CD4-positive, alpha-beta T cell (primary cell): ENCODE data around the gene NIBAN1. TPM values are rescaled to one million over a fixed set of nuclear protein-coding genes. Genes with fewer than 3 reads are reported as not detected.

Experiments
- ATAC-seq: fragments of 200-7000 bp; cut with Tn5 transposase; one replicate; pipeline ENCODE4 v1.10.0; 2022; ENCODE audit warnings: mild to moderate bottlenecking; ENCODE audit not compliant: poor library complexity
- CTCF ChIA-PET: fragments of 350-600 bp; sonication (Branson Sonifier 250); formaldehyde crosslinking; loops from one replicate; lab custom pipeline; 2021; ENCODE audit warnings: antibody characterized with exemption, inconsistent platforms; lab: Charles Lee
- POLR2A ChIA-PET: fragments of 350-600 bp; sonication (Branson Sonifier 250); formaldehyde crosslinking; loops from one replicate; lab custom pipeline; 2021; ENCODE audit warnings: antibody characterized with exemption, inconsistent platforms; lab: Charles Lee
- DNase-seq, 14 experiments: peaks; one replicate each; pipeline ENCODE4 v3.0.0-alpha.2; 2013 to 2020; ENCODE audit warnings: mixed read lengths in 2 of 14
- H3K27ac ChIP-seq, 2 donors: one replicate each; pipeline versions ENCODE4 v1.5.1 to v1.7.0; 2013; ENCODE audit warnings: low read length in 2 of 2, low read depth in 1 of 2, mild to moderate bottlenecking in 1 of 2
- H3K27me3 ChIP-seq, 2 experiments: 1 replicate in 1 of 2; 2 replicates in 1 of 2; pipeline versions ENCODE4 v1.6.1 to v1.7.0; 2013; ENCODE audit warnings: low read length in 2 of 2, control low read depth in 1 of 2, mild to moderate bottlenecking in 1 of 2, moderate library complexity in 1 of 2; ENCODE audit not compliant: insufficient read depth in 2 of 2, control insufficient read depth in 1 of 2
- H3K36me3 ChIP-seq: one replicate; pipeline ENCODE4 v1.6.1; 2013; ENCODE audit warnings: low read length, control low read depth; ENCODE audit not compliant: insufficient read depth
- H3K4me1 ChIP-seq: one replicate; pipeline ENCODE4 v1.6.1; 2013; ENCODE audit warnings: low read length, control low read depth; ENCODE audit not compliant: insufficient read depth
- H3K4me3 ChIP-seq: one replicate; pipeline ENCODE4 v1.5.1; 2013; ENCODE audit warnings: mild to moderate bottlenecking, low read length, moderate library complexity
- H3K9me3 ChIP-seq, 2 experiments: 1 replicate in 1 of 2; 2 replicates in 1 of 2; pipeline versions ENCODE4 v1.6.1 to v1.7.0; 2013; ENCODE audit warnings: low read length in 2 of 2, mild to moderate bottlenecking in 2 of 2, control low read depth in 1 of 2, moderate library complexity in 1 of 2; ENCODE audit not compliant: control insufficient read depth in 1 of 2, insufficient read depth in 1 of 2
- H3K27ac Mint-ChIP-seq: one replicate; pipeline ENCODE4 v1.8.0; 2020; ENCODE audit warnings: mixed read lengths
- H3K27me3 Mint-ChIP-seq: one replicate; pipeline ENCODE4 v1.8.0; 2021; ENCODE audit warnings: mixed read lengths
- H3K36me3 Mint-ChIP-seq: one replicate; pipeline ENCODE4 v1.8.0; 2021; ENCODE audit warnings: low read depth, mixed read lengths
- H3K4me1 Mint-ChIP-seq: one replicate; pipeline ENCODE4 v1.8.0; 2021; ENCODE audit warnings: low read depth, mixed read lengths
- H3K4me3 Mint-ChIP-seq: one replicate; pipeline ENCODE4 v1.8.0; 2020; ENCODE audit warnings: mild to moderate bottlenecking, mixed read lengths
- H3K9me3 Mint-ChIP-seq: one replicate; pipeline ENCODE4 v1.8.0; 2020; ENCODE audit warnings: mixed read lengths
- CTCF ChIP-seq: fragments of 200-600 bp; IDR thresholded peaks from one replicate; pipeline ENCODE4 v1.8.0; 2022; ENCODE audit warnings: antibody characterized with exemption, mild to moderate bottlenecking
- intact Hi-C, 2 experiments: fragments of 100-400 bp; cut with DNase I in 1 of 2; cut with micrococcal nuclease in 1 of 2; formaldehyde crosslinking; loops; one replicate each; pipeline versions ENCODE4 v1.15.1 to v1.9.0; 2023 to 2025; cut with DNase I, micrococcal nuclease
- polyA plus RNA-seq, 2 donors: library from polyadenylated mRNA; unstranded; fragments of 120-200 nt; gene quantifications; one replicate each; pipeline ENCODE4 v1.2.1, GENCODE V29; 2013
- total RNA-seq, 174 experiments: library from RNA in 2 of 174; stranded (reverse) in 2 of 174; gene quantifications; one replicate each; pipeline ENCODE4 v1.2.3 and lab custom pipeline; 2021 to 2026

NIBAN1 gene
- total RNA-seq, result 10 to 100 TPM; 18.5 to 20.4 TPM
- 35.3 TPM for polyA plus RNA-seq (2013, experiment 1 of 2)
- polyA plus RNA-seq (2013, experiment 2 of 2), result 41.6 TPM
- total RNA-seq (lab: John Stamatoyannopoulos, UW), result 27.8 to 842 (median 134) reads per million in 172 experiments

- ChIA-PET POLR2A (interaction anchor here (0.6 to 1.8 kb wide), 8 partner anchors 28 to 341 kb away, joined by 3 to 7 read pairs (median 4); partner anchors contain the start of genes EDEM3, RNF2 and SWT1), CTCF (interaction anchor here (1.1 to 3.4 kb wide), 3 partner anchors 10 to 168 kb away, joined by 3 to 14 read pairs (median 3); no protein-coding TSS in a partner anchor)
- no peak for TF ChIP-seq CTCF
- Histone ChIP-seq H3K27me3 (peaks cover 0 to 3% of the 10 kb centered on the region in 2 experiments), H3K4me3 (peak within 1 kb of the TSS; percentile 84), H3K27ac (peak within 1 kb of the TSS; percentile 52 to 79), H3K4me1 (peaks cover 33% of the 10 kb centered on the region), H3K9me3 (no peaks in the 10 kb centered on the region), H3K36me3 (no peaks in the 10 kb centered on the region)
- Mint-ChIP-seq H3K4me3 (peak within 1 kb of the TSS; percentile 97), H3K4me1 (peaks cover 46% of the 10 kb centered on the region), H3K36me3 (peaks cover 4% of the 10 kb centered on the region), H3K27me3 (peaks cover 9% of the 10 kb centered on the region), H3K9me3 (no peaks in the 10 kb centered on the region), H3K27ac (peak within 1 kb of the TSS; percentile 87)
- peak; percentile 32 to 89 (median 48) for DNase-seq
- ATAC-seq, result peak; percentile 66
- intact Hi-C loops, result loop anchor here in 1 of 2 experiments (5.0 kb wide), 1 partner anchor 82 kb away; no protein-coding TSS in a partner anchor
These were observed at the start of gene NIBAN1 for GRCh38 chr1:184974056-184974836. TSS of gene NIBAN1 (minus strand) at chr1:184974508. CDS start at chr1:184974356, 152 bp downstream.

GRCh38 chr1:185017966-185018365 is 43.7 kb upstream of the NIBAN1 start:
- no peak for DNase-seq
- H3K9me3 Mint-ChIP-seq, result no peaks in the 10 kb centered on the region
- H3K27ac Mint-ChIP-seq, result no peak overlapping the region
- no peaks in the 10 kb centered on the region for H3K9me3 ChIP-seq
- no peak for ATAC-seq
- H3K27me3 ChIP-seq, result no peaks in the 10 kb centered on the region
- no peak overlapping the region for H3K4me3 ChIP-seq
- H3K36me3 Mint-ChIP-seq, result no peaks in the 10 kb centered on the region
- TF ChIP-seq CTCF, result no peak
- ChIA-PET POLR2A (no interaction called here), CTCF (interaction anchor here (0.6 kb wide), 1 partner anchor 12 kb away, joined by 3 read pairs; no protein-coding TSS in a partner anchor)
- no peaks in the 10 kb centered on the region for H3K36me3 ChIP-seq
- H3K27me3 Mint-ChIP-seq, result no peaks in the 10 kb centered on the region
- H3K4me1 Mint-ChIP-seq, result no peaks in the 10 kb centered on the region
- H3K27ac ChIP-seq, result no peak overlapping the region
- H3K4me1 ChIP-seq, result no peaks in the 10 kb centered on the region
- H3K4me3 Mint-ChIP-seq, result no peak overlapping the region
- intact Hi-C loops, result no loop called here

- intact Hi-C loops, result no loop called here
- ChIA-PET POLR2A (no interaction called here), CTCF (no interaction called here)
- Histone ChIP-seq H3K27ac (no peak overlapping the region), H3K4me1 (no peaks in the 10 kb centered on the region), H3K27me3 (no peaks in the 10 kb centered on the region), H3K4me3 (no peak overlapping the region), H3K9me3 (no peaks in the 10 kb centered on the region), H3K36me3 (no peaks in the 10 kb centered on the region)
- Mint-ChIP-seq H3K9me3 (no peaks in the 10 kb centered on the region), H3K4me3 (no peak overlapping the region), H3K27ac (no peak overlapping the region), H3K4me1 (no peaks in the 10 kb centered on the region), H3K27me3 (peaks cover under 1% of the 10 kb centered on the region), H3K36me3 (no peaks in the 10 kb centered on the region)
- DNase-seq (peak in 2 of 14 experiments; percentile 24 to 38), ATAC-seq (no peak)
- TF ChIP-seq CTCF, result no peak
These were observed 43.0 kb upstream of the NIBAN1 start for GRCh38 chr1:185017338-185017737.
